OCI-LY1 (cell line): ENCODE results near the gene DSC2.

Experiments used
- CTCF ChIP-seq: fragments of 200-600 bp; sonication (generic), shearing (Covaris generic); IDR thresholded peaks from 2 replicates; pipeline ENCODE4 v1.5.1; 2017; ENCODE audit warnings: mild to moderate bottlenecking, antibody characterized with exemption, low read length, moderate library complexity, mixed read lengths
- EZH2 ChIP-seq: fragments of 200-600 bp; sonication (generic), shearing (Covaris generic); IDR thresholded peaks from 2 replicates; pipeline ENCODE4 v1.8.0; 2017; ENCODE audit warnings: borderline replicate concordance, mixed run types, mild to moderate bottlenecking, antibody characterized with exemption, low read length, moderate library complexity, mixed read lengths

DNA sequence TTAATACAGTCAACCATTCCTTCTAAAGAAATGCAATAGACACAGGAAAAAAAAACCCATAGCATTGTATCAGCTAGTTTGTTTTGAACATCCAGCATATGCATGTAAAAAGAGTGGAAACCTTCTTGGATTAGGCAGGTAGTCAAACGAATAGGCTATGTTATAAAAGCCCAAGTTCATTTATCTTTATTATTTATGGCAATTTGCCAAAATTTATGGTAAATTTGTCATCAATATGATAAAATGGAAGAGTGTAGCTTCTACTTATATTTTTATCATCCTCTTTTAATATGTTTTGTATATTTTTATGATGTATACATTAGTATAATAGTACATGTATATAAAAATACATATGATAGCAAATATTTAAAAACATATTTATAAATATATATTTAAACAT lies 36.5 kb upstream of the DSC2 start:
- TF ChIP-seq CTCF (no peak), EZH2 (no peak)
